IPS-NIHi7 (cell line): ENCODE results near the gene BNIP5.

ENCODE experiments used
- DNase-seq: peaks from one replicate; pipeline ENCODE4 v3.0.0; 2012; ENCODE audit warnings: mixed read lengths; ENCODE audit errors: extremely low spot score

BNIP5 gene

DNA sequence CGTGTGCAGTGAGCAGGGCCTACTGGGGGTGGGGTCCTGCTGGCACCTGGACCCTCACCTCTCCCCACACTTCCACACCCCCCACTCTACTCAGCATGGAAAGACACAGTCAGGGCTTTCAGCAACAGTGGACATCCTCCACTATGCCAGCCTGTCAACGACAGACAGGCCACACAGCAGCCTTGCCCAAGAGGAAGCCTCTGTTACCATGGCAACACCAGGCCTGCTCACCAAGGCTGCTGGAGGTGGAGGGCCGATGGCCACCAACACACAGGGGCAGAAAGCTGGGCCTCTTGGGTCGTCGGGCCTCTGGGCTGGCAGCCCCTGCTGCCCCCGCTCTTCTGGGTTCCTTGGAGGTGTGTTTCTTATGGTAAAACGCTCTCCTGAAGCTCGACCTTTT, 13.6 kb downstream of the BNIP5 start:
- DNase-seq: no peak

GRCh38 chr6:36322591-36322990, 14.1 kb downstream of the BNIP5 start:
- DNase-seq: no peak

- no peak for DNase-seq
These were observed 16.2 kb downstream of the BNIP5 start for GRCh38 chr6:36320475-36320874.

- DNase-seq: no peak
These were observed 16.9 kb downstream of the BNIP5 start for GRCh38 chr6:36319821-36320220.

- no peak for DNase-seq
These were observed 17.3 kb downstream of the BNIP5 start for GRCh38 chr6:36319436-36319762.

- DNase-seq: no peak
These were observed 17.8 kb downstream of the BNIP5 start for GRCh38 chr6:36318690-36319435.

DNA sequence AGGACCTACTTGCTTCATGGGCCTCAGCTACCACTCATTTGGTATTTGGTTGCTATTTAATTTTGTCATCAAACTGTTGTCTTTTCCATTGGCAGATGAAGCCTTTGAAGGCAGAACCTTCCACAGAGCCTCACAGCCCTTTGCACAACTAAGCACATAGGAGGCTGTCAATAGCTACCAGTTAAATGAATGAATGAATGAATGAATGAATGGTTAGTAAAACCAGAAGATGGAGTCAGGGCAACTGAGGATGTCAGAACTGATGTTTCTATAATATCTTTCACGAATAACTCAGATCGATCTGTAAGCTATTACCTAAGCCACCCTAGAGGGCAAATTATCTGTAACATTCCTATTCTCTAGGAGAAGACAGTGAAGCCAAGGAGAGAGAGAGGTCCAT, 19.1 kb downstream of the BNIP5 start:
- no peak for DNase-seq

GRCh38 chr6:36315921-36316320, 20.8 kb downstream of the BNIP5 start:
- DNase-seq: no peak

DNA sequence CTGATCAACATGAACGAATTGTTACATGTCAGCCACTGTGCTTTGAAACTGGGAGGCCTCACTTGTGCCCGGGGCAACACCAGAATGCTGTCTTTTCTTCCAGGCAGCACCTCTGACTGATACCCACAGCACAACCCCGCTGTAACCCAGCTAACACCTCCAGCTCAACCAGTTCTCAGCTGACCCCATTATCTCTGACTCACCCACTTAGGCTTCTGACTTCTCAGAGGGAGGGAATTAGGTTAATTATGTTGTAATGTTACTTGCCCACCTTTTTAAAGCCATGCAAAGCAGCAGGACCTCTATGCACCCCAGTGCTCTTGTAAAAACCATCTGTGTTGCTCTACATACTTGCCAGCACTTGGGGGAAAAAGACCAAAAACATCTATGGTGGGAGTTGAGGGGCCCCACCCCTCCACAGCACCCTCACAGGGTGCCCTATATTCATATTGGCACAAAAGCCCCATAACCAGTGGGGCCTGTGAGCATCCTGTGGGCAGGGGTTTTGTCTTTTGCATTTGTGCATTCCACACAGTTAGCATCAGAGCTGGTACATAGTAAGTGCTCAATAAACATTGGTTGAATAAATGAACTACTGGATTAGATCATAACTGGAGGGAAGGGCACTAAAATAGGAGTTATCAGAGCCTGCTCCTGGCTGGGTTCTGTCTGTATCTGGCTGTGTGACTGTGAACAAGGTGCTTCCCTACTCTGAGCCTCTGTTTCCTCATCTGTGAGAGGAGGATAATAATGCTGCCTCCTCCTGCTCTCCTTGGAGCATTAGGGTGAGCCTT, 22.3 kb downstream of the BNIP5 start:
- peak; percentile 73 for DNase-seq

DNA sequence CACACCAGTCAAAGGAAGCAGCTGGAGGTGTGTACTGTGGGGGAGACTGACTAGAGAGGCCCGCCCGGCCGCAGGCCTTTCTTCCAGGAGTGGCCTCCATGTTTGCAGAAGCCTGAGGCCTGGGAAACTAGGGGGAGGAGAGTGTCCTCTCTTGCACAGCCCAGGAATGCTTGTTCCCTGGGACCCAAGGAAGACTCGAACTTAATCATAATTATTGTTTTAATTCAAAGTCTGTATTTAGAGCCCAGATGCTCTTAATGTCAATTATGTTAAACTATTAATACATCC, 23.1 kb downstream of the BNIP5 start:
- no peak for DNase-seq

GRCh38 chr6:36312854-36313648, 23.6 kb downstream of the BNIP5 start:
- DNase-seq: no peak

GRCh38 chr6:36309900-36310299, 26.8 kb downstream of the BNIP5 start:
- no peak for DNase-seq

- no peak for DNase-seq
These were observed 27.5 kb downstream of the BNIP5 start for GRCh38 chr6:36309203-36309602.

DNA sequence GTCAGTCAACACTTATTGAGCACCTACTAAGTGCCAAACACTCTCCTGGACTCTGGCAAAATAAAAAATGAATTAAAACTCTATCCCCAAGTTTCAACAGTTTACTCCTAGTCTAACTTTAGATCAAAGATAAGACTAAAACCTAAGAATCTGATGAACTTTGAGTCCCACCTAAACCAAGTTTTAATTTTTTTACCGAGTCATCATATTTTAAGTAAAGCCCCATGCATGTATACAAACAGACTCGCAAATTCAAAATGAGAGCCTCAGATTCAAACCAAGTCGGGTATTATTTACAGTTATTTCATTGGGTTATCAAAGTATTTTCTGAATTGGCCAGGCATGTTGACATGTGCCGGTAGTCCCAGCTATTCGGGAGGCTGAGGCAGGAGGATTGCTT, 28.2 kb downstream of the BNIP5 start:
- no peak for DNase-seq

GRCh38 chr6:36306375-36306774, 30.3 kb downstream of the BNIP5 start:
- no peak for DNase-seq

- DNase-seq: no peak
These were observed 30.8 kb downstream of the BNIP5 start for GRCh38 chr6:36305885-36306284.

- DNase-seq: peak; percentile 88
These were observed 34.3 kb downstream of the BNIP5 start for GRCh38 chr6:36302227-36302976.

DNA sequence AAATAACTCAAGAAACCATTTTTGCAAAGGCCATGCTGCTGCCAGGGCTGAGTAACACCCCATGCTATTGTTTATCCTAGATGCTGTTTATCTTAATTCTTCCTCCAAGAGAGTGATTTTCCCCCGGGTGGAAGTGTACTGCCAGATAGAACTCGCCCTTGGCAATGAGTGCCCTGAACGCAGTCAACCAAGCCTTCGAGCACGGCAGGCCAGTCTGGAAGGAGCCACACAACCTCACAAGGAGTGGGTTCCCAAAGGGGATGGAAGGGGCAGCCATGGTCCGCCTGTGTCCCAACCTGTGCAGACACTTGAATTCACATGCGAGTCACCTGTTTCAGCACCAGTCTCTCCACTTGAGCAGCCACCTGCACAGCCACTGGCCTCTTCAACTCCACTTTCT, 34.9 kb downstream of the BNIP5 start:
- no peak for DNase-seq

- no peak for DNase-seq
These were observed 35.5 kb downstream of the BNIP5 start for GRCh38 chr6:36301085-36301658.

- DNase-seq: no peak
These were observed 38.7 kb downstream of the BNIP5 start for GRCh38 chr6:36298027-36298426.

DNA sequence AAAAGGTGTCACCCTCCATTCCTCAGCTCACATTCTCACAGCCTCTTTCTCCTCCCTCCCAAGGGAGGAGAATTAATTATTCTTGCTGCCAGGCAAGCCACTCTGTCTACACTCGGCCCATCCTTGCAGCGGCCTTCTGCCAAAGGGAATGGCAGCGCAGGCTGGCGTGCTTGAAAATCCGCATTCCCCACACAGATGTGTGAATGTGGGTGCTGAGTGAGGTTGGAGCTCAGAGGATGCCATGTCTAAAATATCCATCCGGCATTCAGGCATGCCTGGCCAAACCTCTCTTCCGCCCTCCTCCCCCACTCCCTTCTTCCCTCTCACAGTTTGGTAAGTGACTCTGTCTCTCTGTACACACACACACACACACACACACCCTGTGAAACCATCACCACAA, 39.2 kb downstream of the BNIP5 start:
- no peak for DNase-seq

DNA sequence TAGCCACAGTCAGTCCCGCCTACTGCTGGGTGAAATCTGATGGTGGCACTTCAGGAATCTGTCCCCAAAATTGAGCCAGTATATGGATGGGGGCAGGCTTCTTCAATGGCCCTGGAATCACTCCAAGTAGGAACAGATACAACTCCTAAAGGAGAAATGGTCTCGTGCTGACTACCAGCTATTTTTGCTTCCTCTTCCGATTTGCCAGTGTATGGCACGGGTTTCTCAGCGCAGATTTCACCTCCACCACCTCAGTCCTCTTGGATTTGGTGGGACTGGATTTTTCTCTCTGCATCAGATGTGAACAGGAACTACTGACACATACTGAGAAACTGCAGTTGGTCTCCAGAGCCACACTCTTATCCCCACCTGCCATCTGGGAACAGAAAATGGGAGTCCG, 39.6 kb downstream of the BNIP5 start:
- no peak for DNase-seq
